Kidney (tissue), 14 donors: ENCODE measurements around the gene CYB561D1. TPM values are rescaled to one million over a fixed set of nuclear protein-coding genes. Genes with fewer than 3 reads are reported as not detected.

Source experiments
- DNase-seq, 5 donors: peaks; one replicate each; pipeline ENCODE4 v3.0.0-alpha.2; 2013 to 2020
- FAIRE-seq: peaks from 2 replicates; lab custom pipeline; 2012; peaks lifted over from hg19 to GRCh38; lab: Jason Lieb, UNC
- H3K27ac ChIP-seq, 2 donors: one replicate each; pipeline ENCODE4 v1.7.0; 2013; ENCODE audit warnings: low read depth in 2 of 2, low read length in 2 of 2, inconsistent platforms in 1 of 2
- H3K27me3 ChIP-seq: one replicate; pipeline ENCODE4 v1.7.1; 2013; ENCODE audit warnings: low read length, inconsistent platforms; ENCODE audit not compliant: control insufficient read depth, insufficient read depth
- H3K36me3 ChIP-seq, 3 donors: one replicate each; pipeline versions ENCODE4 v1.7.0 to v1.7.1; 2013; ENCODE audit warnings: low read length in 3 of 3, control low read depth in 1 of 3, inconsistent platforms in 1 of 3; ENCODE audit not compliant: insufficient read depth in 3 of 3, control insufficient read depth in 2 of 3
- H3K4me1 ChIP-seq, 3 donors: one replicate each; pipeline versions ENCODE4 v1.7.0 to v1.7.1; 2013; ENCODE audit warnings: low read length in 3 of 3, inconsistent platforms in 1 of 3, low read depth in 1 of 3; ENCODE audit not compliant: control insufficient read depth in 2 of 3, insufficient read depth in 2 of 3
- H3K4me3 ChIP-seq, 3 donors: one replicate each; pipeline versions ENCODE4 v1.7.0 to v1.8.1; 2013; ENCODE audit warnings: low read length in 3 of 3, control low read depth in 1 of 3, inconsistent platforms in 1 of 3
- H3K9ac ChIP-seq, 3 donors: one replicate each; pipeline versions ENCODE4 v1.7.0 to v1.7.1; 2013; ENCODE audit warnings: low read length in 3 of 3, control low read depth in 1 of 3, inconsistent platforms in 1 of 3
- H3K9me3 ChIP-seq, 3 donors: one replicate each; pipeline versions ENCODE4 v1.7.0 to v1.7.1; 2013; ENCODE audit warnings: low read length in 3 of 3, control low read depth in 1 of 3, inconsistent platforms in 1 of 3; ENCODE audit not compliant: control insufficient read depth in 2 of 3, insufficient read depth in 1 of 3
- CTCF ChIP-seq: IDR thresholded peaks from 3 replicates; pipeline ENCODE4 v1.5.1; 2012; ENCODE audit warnings: mild to moderate bottlenecking, moderate library complexity, borderline replicate concordance; ENCODE audit not compliant: insufficient read depth; ENCODE audit errors: extremely low read depth
- intact Hi-C: fragments of 100-400 bp; cut with DNase I; formaldehyde crosslinking; loops from one replicate; pipeline ENCODE4 v1.11.1; 2022
- polyA plus RNA-seq: library from polyadenylated mRNA; stranded (reverse); fragments of 350-450 nt; fragmentation: Illumina TruSeq; extraction: RNeasy Lipid Tissue Mini Kit (QIAGEN cat#74804); gene quantifications from one replicate; pipeline ENCODE4 v1.2.3, GENCODE V29; 2014; ENCODE audit warnings: low read depth, low replicate concordance; ENCODE audit not compliant: insufficient read depth
- total RNA-seq: library from RNA; stranded (reverse); fragmentation: NEBNext Ultra II Directional; extraction: Animal tissue kit (Norgen Biotek cat#: 25700); gene quantifications from one replicate; pipeline ENCODE4 v1.2.1, GENCODE V29; 2021
- donor health status: control.
- donor health status: control.
- donor health status: control.
- donor health status: control.
- donor health status: control.
- donor health status: DM: yes; HTN: yes; CAD: no.
- donor health status: Normal renal cell carcinoma (clear cell type).

The CYB561D1 gene
- total and polyA plus RNA-seq, 2 donors from 2014 or later, result 5.2 to 18.0 TPM

GRCh38 chr1:109528712-109529111 is 34.8 kb downstream of the CYB561D1 start:
- intact Hi-C loops, result loop anchor here (10.0 kb wide), 1 partner anchor 104 kb away; the partner anchor contains the start of gene PSMA5
- Histone ChIP-seq H3K36me3 (no peaks in the 10 kb centered on the region), H3K9ac (no peak overlapping the region), H3K9me3 (no peaks in the 10 kb centered on the region), H3K27me3 (no peaks in the 10 kb centered on the region), H3K4me1 (peaks cover 0 to 4% (median 0%) of the 10 kb centered on the region in 3 donors), H3K27ac (no peak overlapping the region), H3K4me3 (no peak overlapping the region)
- no peak for FAIRE-seq
- DNase-seq, result no peak
- TF ChIP-seq CTCF, result no peak

GRCh38 chr1:109529881-109530456 is 36.1 kb downstream of the CYB561D1 start:
- Histone ChIP-seq H3K4me1 (peaks cover 0 to 4% (median 0%) of the 10 kb centered on the region in 3 donors), H3K9me3 (no peaks in the 10 kb centered on the region), H3K9ac (peak overlapping the region in 1 of 3 donors; percentile 19), H3K36me3 (no peaks in the 10 kb centered on the region), H3K4me3 (no peak overlapping the region), H3K27me3 (no peaks in the 10 kb centered on the region), H3K27ac (no peak overlapping the region)
- FAIRE-seq, result no peak
- no peak for TF ChIP-seq CTCF
- DNase-seq, result peak in 3 of 5 donors; percentile 56 to 70 (median 56)
- intact Hi-C loops, result loop anchor here (5.0 to 10.0 kb wide), 3 partner anchors 38 to 105 kb away; partner anchors contain the start of genes CYB561D1 and PSMA5

- peak in 3 of 5 donors; percentile 70 to 78 (median 75) for DNase-seq
- no peak for FAIRE-seq
- H3K27me3 ChIP-seq, result no peaks in the 10 kb centered on the region
- H3K9me3 ChIP-seq, result no peaks in the 10 kb centered on the region
- no peaks in the 10 kb centered on the region for H3K36me3 ChIP-seq
- H3K4me3 ChIP-seq, result no peak overlapping the region
- no peak for TF ChIP-seq CTCF
- intact Hi-C loops, result loop anchor here (5.0 to 10.0 kb wide), 2 partner anchors 38 to 94 kb away; partner anchors contain the start of gene CYB561D1
- H3K27ac ChIP-seq, result no peak overlapping the region
- peak overlapping the region in 1 of 3 donors; percentile 19 for H3K9ac ChIP-seq
- peaks cover 0 to 4% (median 0%) of the 10 kb centered on the region in 3 donors for H3K4me1 ChIP-seq
These were observed 36.7 kb downstream of the CYB561D1 start for GRCh38 chr1:109530457-109531087.
